Vagina (tissue), 2 donors: ENCODE results near the gene PDE4D. TPM values are rescaled to one million over a fixed set of nuclear protein-coding genes. Genes with fewer than 3 reads are reported as not detected.

Source experiments
- DNase-seq, 2 donors: peaks; one replicate each; pipeline ENCODE4 v3.0.0-alpha.2; 2017; ENCODE audit errors: extremely low spot score in 2 of 2
- H3K27ac ChIP-seq: fragments of 200-600 bp; sonication (generic); one replicate; pipeline ENCODE4 v1.5.1; 2019
- H3K27me3 ChIP-seq: fragments of 200-600 bp; sonication (generic); one replicate; pipeline ENCODE4 v1.5.1; 2019
- H3K36me3 ChIP-seq, 2 donors: fragments of 200-600 bp; sonication (generic); one replicate each; pipeline ENCODE4 v1.5.1; 2017 to 2019
- H3K4me1 ChIP-seq: fragments of 200-600 bp; sonication (generic); one replicate; pipeline ENCODE4 v1.5.1; 2019
- H3K4me3 ChIP-seq, 2 donors: fragments of 200-600 bp; sonication (generic); 1 replicate in 1 of 2; 2 replicates in 1 of 2; pipeline ENCODE4 v1.5.1; 2016 to 2019
- H3K9me3 ChIP-seq: fragments of 200-600 bp; sonication (generic); one replicate; pipeline ENCODE4 v1.5.1; 2019
- CTCF ChIP-seq, 3 experiments: fragments of 450-650 bp in 2 of 3; fragments of 200-600 bp in 1 of 3; sonication (generic) in 1 of 3; IDR thresholded peaks; one replicate each; pipeline ENCODE4 v1.5.1; 2017 to 2019; ENCODE audit warnings: antibody characterized with exemption in 3 of 3, mild to moderate bottlenecking in 2 of 3, moderate library complexity in 2 of 3
- POLR2A ChIP-seq, 2 donors: fragments of 450-650 bp; IDR thresholded peaks; one replicate each; pipeline ENCODE4 v1.6.1; 2017; ENCODE audit warnings: antibody characterized with exemption in 2 of 2, mild to moderate bottlenecking in 2 of 2, moderate library complexity in 2 of 2
- POLR2AphosphoS5 ChIP-seq, 2 donors: sonication (generic); formaldehyde crosslinking; IDR thresholded peaks; one replicate each; pipeline ENCODE4 v1.9.0; 2017; ENCODE audit warnings: antibody characterized with exemption in 2 of 2, mild to moderate bottlenecking in 2 of 2, low read depth in 1 of 2; ENCODE audit not compliant: insufficient read depth in 1 of 2
- intact Hi-C: fragments of 100-400 bp; cut with DNase I; formaldehyde crosslinking; loops from one replicate; pipeline ENCODE4 v1.15.1; 2023
- total RNA-seq: library from RNA; depleted of rRNA; stranded (reverse); fragments of >200 nt; gene quantifications from one replicate; pipeline ENCODE4 v1.2.3, GENCODE V29; 2016

The PDE4D gene
- total RNA-seq, 1 donor from 2014 or later = 86.9 TPM

DNA sequence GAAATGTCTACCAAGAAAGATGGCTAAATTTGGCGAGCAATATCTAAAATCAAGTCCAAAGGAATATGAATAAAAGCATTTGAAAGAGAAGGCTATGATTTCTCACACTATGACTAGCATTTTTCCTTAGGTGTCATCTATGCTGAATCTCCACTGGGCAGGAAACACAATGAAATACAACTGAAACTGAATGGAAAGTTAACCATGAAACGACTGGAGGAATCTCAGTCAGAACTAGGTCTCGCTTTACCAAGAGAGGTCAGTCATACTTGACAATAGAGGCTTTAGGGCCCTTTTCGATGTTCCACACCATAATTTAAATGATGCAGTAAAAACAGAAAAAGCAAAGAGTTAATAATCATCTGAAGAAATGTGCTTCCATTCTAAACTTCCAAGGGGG lies 339.0 kb downstream of the PDE4D start:
- intact Hi-C loops = no loop called here
- Histone ChIP-seq H3K27me3 (no peaks in the 10 kb centered on the region), H3K4me3 (no peak overlapping the region), H3K27ac (no peak overlapping the region), H3K4me1 (no peaks in the 10 kb centered on the region), H3K36me3 (no peaks in the 10 kb centered on the region), H3K9me3 (no peaks in the 10 kb centered on the region)
- no peak for TF ChIP-seq POLR2A (IDR thresholded peaks at IDR 0.05)
- TF ChIP-seq POLR2AphosphoS5 (IDR thresholded peaks at IDR 0.05; ENCODE audit: insufficient read depth in 1 of 2, low read depth in 1 of 2) = no peak
- TF ChIP-seq CTCF (IDR thresholded peaks at IDR 0.05) = no peak
- DNase-seq = no peak

DNA sequence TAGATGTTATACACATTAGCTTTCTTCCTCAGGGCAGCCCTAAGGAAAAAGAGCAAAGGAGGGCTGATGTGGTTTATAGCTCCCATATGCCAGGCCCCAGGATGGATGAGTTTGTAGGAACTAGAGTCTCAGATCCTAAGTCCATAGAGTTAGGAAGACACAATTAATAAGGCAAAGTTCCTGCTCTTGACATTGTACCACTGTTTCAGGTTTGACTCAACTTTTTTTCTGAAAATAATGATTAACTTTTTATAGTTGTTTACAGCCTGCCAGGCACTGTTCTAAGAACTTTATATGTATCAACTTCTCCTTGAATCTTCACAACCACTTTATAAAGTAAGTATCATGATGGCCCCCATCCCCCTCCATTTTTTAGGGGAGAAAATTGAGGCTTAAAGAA lies 339.5 kb downstream of the PDE4D start:
- H3K27ac ChIP-seq = no peak overlapping the region
- no peak for TF ChIP-seq POLR2AphosphoS5 (IDR thresholded peaks at IDR 0.05; ENCODE audit: insufficient read depth in 1 of 2, low read depth in 1 of 2)
- no peak for TF ChIP-seq CTCF (IDR thresholded peaks at IDR 0.05)
- TF ChIP-seq POLR2A (IDR thresholded peaks at IDR 0.05) = no peak
- intact Hi-C loops = no loop called here
- H3K27me3 ChIP-seq = no peaks in the 10 kb centered on the region
- no peak for DNase-seq
- H3K9me3 ChIP-seq = no peaks in the 10 kb centered on the region
- no peaks in the 10 kb centered on the region for H3K36me3 ChIP-seq
- H3K4me1 ChIP-seq = no peaks in the 10 kb centered on the region
- no peak overlapping the region for H3K4me3 ChIP-seq

DNA sequence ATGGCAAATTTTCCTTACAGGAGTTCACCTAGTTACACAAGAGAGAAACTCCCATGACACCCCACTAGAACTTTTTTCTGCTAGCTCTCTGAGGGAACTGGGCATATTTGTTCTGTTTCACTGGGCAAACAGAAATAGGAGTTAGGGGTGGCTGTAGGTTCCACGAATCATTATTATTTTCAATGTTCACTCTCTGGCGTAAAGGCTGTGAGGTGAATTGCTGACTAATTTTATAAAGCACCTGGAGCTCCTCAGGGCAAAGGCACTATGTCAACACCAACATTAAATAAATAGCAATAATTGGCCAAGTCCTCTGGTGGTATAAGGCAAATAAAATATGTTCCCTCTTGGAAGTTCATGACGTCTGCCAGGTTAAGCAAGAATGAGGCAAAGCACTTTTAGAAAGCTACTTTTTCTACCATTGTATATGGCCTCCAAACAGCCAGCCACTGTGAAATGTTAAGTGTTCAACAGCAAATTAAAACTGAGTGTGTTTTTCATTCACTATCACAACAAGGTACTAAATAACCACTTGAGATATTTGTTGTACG lies 344.6 kb downstream of the PDE4D start:
- no peaks in the 10 kb centered on the region for H3K36me3 ChIP-seq
- no peak for TF ChIP-seq CTCF (IDR thresholded peaks at IDR 0.05)
- TF ChIP-seq POLR2AphosphoS5 (IDR thresholded peaks at IDR 0.05; ENCODE audit: insufficient read depth in 1 of 2, low read depth in 1 of 2) = peak in 1 of 2 donors; percentile 45
- H3K4me3 ChIP-seq = no peak overlapping the region
- intact Hi-C loops = no loop called here
- peaks cover 10% of the 10 kb centered on the region for H3K4me1 ChIP-seq
- H3K27me3 ChIP-seq = no peaks in the 10 kb centered on the region
- no peaks in the 10 kb centered on the region for H3K9me3 ChIP-seq
- peak overlapping the region; percentile 20 for H3K27ac ChIP-seq
- no peak for DNase-seq

- Histone ChIP-seq H3K27me3 (no peaks in the 10 kb centered on the region), H3K9me3 (no peaks in the 10 kb centered on the region), H3K4me1 (peaks cover 21% of the 10 kb centered on the region), H3K27ac (no peak overlapping the region), H3K4me3 (no peak overlapping the region), H3K36me3 (no peaks in the 10 kb centered on the region)
- no peak for TF ChIP-seq CTCF (IDR thresholded peaks at IDR 0.05)
- no peak for TF ChIP-seq POLR2AphosphoS5 (IDR thresholded peaks at IDR 0.05; ENCODE audit: insufficient read depth in 1 of 2, low read depth in 1 of 2)
- no peak for TF ChIP-seq POLR2A (IDR thresholded peaks at IDR 0.05)
- intact Hi-C loops = no loop called here
- DNase-seq = no peak
Observed at GRCh38 chr5:59547731-59548130, 345.8 kb downstream of the PDE4D start.

DNA sequence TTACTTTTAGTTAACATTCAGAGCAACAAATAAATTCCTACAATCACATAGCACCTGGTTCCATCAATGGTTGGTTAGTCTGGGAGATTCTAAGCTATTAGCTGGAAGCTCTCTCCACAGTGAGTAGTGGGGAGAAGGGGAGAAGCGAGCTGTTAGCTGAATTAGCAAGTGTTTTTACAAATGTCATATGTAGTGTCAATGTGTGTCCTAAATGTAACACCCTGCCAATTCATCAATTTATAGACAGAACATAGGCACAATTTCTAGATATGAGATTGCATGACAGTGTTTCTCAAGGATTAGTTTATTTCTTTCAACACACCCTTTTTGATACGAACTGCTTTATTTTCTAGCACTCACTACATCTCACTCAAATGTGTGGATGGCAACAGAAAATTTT lies 349.0 kb downstream of the PDE4D start:
- H3K27ac ChIP-seq = no peak overlapping the region
- intact Hi-C loops = no loop called here
- peaks cover 36% of the 10 kb centered on the region for H3K4me1 ChIP-seq
- H3K36me3 ChIP-seq = no peaks in the 10 kb centered on the region
- DNase-seq = no peak
- no peak overlapping the region for H3K4me3 ChIP-seq
- no peaks in the 10 kb centered on the region for H3K9me3 ChIP-seq
- H3K27me3 ChIP-seq = no peaks in the 10 kb centered on the region
- TF ChIP-seq CTCF (IDR thresholded peaks at IDR 0.05) (no peak), POLR2A (IDR thresholded peaks at IDR 0.05) (no peak), POLR2AphosphoS5 (IDR thresholded peaks at IDR 0.05; ENCODE audit: insufficient read depth in 1 of 2, low read depth in 1 of 2) (no peak)
